PC-9 (cell line): ENCODE measurements around the gene RBM19. TPM values are rescaled to one million over a fixed set of nuclear protein-coding genes. Genes with fewer than 3 reads are reported as not detected.
"Not testable (repeated sequence)": the region's sequence is repeated elsewhere in the genome, so short reads cannot be mapped to it uniquely, and the experiment has no call there.

ENCODE experiments used
- BruUV-seq: library from RNA; stranded (reverse); fragments of 400-500 nt; replicated peaks from 2 replicates; lab custom pipeline; 2021; lab: Mats Ljungman, UMichigan
- CTCF ChIA-PET: fragments of 300-600 bp; sonication (Branson Sonifier 250); formaldehyde crosslinking; loops from one replicate; lab custom pipeline; 2022; ENCODE audit warnings: antibody characterized with exemption; lab: Charles Lee
- POLR2A ChIA-PET: fragments of 300-600 bp; sonication (Branson Sonifier 250); formaldehyde crosslinking; loops from one replicate; lab custom pipeline; 2022; ENCODE audit warnings: antibody characterized with exemption; ENCODE audit not compliant: unreplicated experiment; lab: Charles Lee
- DNase-seq, 2 experiments: peaks; one replicate each; pipeline versions ENCODE4 v3.0.0 to v3.0.0-alpha.2; 2015 to 2022; ENCODE audit warnings: mixed read lengths in 1 of 2
- H2AFZ ChIP-seq: fragments of 200-600 bp; sonication (generic); 2 replicates; pipeline ENCODE4 v1.8.1; 2017; ENCODE audit warnings: antibody characterized with exemption
- H3F3A ChIP-seq: fragments of 200-600 bp; sonication (generic); 2 replicates; pipeline ENCODE4 v1.8.1; 2017; ENCODE audit warnings: antibody characterized with exemption, mild to moderate bottlenecking, low read depth; ENCODE audit not compliant: insufficient read depth
- H3K27ac ChIP-seq: fragments of 200-600 bp; sonication (generic); 2 replicates; pipeline ENCODE4 v1.6.1; 2016; ENCODE audit warnings: mixed run types
- H3K27me3 ChIP-seq: fragments of 200-600 bp; sonication (generic); 2 replicates; pipeline ENCODE4 v1.6.1; 2016; ENCODE audit warnings: low read depth, mixed run types; ENCODE audit not compliant: insufficient read depth
- H3K36me3 ChIP-seq: fragments of 200-600 bp; sonication (generic); 2 replicates; pipeline ENCODE4 v1.6.1; 2016; ENCODE audit warnings: low read depth, mixed run types
- H3K4me1 ChIP-seq: fragments of 200-600 bp; sonication (generic); replicated peaks from 2 replicates; pipeline ENCODE4 v1.6.1; 2016; ENCODE audit warnings: mixed run types; ENCODE audit not compliant: insufficient read depth
- H3K4me2 ChIP-seq: fragments of 200-600 bp; sonication (generic); 2 replicates; pipeline ENCODE4 v1.6.1; 2017; ENCODE audit warnings: mixed run types
- H3K4me3 ChIP-seq: fragments of 200-600 bp; sonication (generic); 2 replicates; pipeline ENCODE4 v1.6.1; 2016; ENCODE audit warnings: mixed run types
- H3K79me2 ChIP-seq: fragments of 200-600 bp; sonication (generic); 2 replicates; pipeline ENCODE4 v1.6.1; 2017; ENCODE audit warnings: low read depth, mixed run types
- H3K9me2 ChIP-seq: fragments of 200-600 bp; sonication (generic); 2 replicates; pipeline ENCODE4 v1.8.1; 2017; ENCODE audit warnings: mild to moderate bottlenecking; ENCODE audit not compliant: insufficient read depth
- H3K9me3 ChIP-seq: fragments of 200-600 bp; sonication (generic); 2 replicates; pipeline ENCODE4 v1.8.1; 2016; ENCODE audit warnings: low read depth; ENCODE audit not compliant: insufficient read depth
- H4K20me1 ChIP-seq: fragments of 200-600 bp; sonication (generic); 2 replicates; pipeline ENCODE4 v1.8.1; 2017; ENCODE audit not compliant: insufficient read depth
- CTCF ChIP-seq: fragments of 200-600 bp; sonication (generic); conservative IDR thresholded peaks from 2 replicates; pipeline ENCODE4 v1.6.1; 2017; ENCODE audit warnings: mixed run types, antibody characterized with exemption, mild to moderate bottlenecking, moderate library complexity
- EZH2 ChIP-seq: fragments of 200-600 bp; sonication (generic); IDR thresholded peaks from 2 replicates; pipeline ENCODE4 v1.8.0; 2017; ENCODE audit warnings: antibody characterized with exemption, low read depth
- intact Hi-C: fragments of 100-400 bp; cut with micrococcal nuclease; formaldehyde crosslinking; loops from one replicate; pipeline ENCODE4 v1.10.0; 2022; ENCODE audit not compliant: unreplicated experiment
- total RNA-seq: library from RNA; stranded (reverse); gene quantifications from 2 replicates; pipeline ENCODE4 v1.2.3, GENCODE V29; 2021

RBM19 gene
- total RNA-seq, 1 experiment from 2014 or later, result 23.8 TPM

- TF ChIP-seq EZH2 (no peak), CTCF (no peak)
- DNase-seq, result no peak
- Histone ChIP-seq H3K4me3 (no peak overlapping the region), H3K36me3 (no peaks in the 10 kb centered on the region), H3K27ac (no peak overlapping the region), H4K20me1 (no peaks in the 10 kb centered on the region), H3K4me2 (no peak overlapping the region), H3K9me3 (no peaks in the 10 kb centered on the region), H2AFZ (no peak overlapping the region), H3K79me2 (no peaks in the 10 kb centered on the region), H3K4me1 (no peaks in the 10 kb centered on the region), H3F3A (no peaks in the 10 kb centered on the region), H3K9me2 (no peaks in the 10 kb centered on the region), H3K27me3 (peaks cover 88% of the 10 kb centered on the region)
- no TSS peak for BruUV-seq
- ChIA-PET CTCF (no interaction called here), POLR2A (no interaction called here)
- intact Hi-C loops, result no loop called here
Measured at GRCh38 chr12:114000861-114001260, 34.7 kb upstream of the RBM19 start.

- H3K27ac ChIP-seq, H3F3A ChIP-seq, BruUV-seq, H3K4me3 ChIP-seq, H3K36me3 ChIP-seq, DNase-seq, POLR2A ChIA-PET, intact Hi-C loops, H3K4me2 ChIP-seq, H3K9me2 ChIP-seq, H2AFZ ChIP-seq, CTCF ChIA-PET, H3K4me1 ChIP-seq, H3K9me3 ChIP-seq, H3K79me2 ChIP-seq, H4K20me1 ChIP-seq: not testable (repeated sequence)
- H3K27me3 ChIP-seq, result peaks cover 88% of the 10 kb centered on the region
Measured at GRCh38 chr12:114000261-114000660, 34.1 kb upstream of the RBM19 start.

GRCh38 chr12:113997365-113997764 lies 31.2 kb upstream of the RBM19 start:
- CTCF ChIA-PET, result no interaction called here
- Histone ChIP-seq H4K20me1 (no peaks in the 10 kb centered on the region), H3K4me3 (no peak overlapping the region), H2AFZ (no peak overlapping the region), H3F3A (no peaks in the 10 kb centered on the region), H3K9me2 (no peaks in the 10 kb centered on the region), H3K79me2 (no peaks in the 10 kb centered on the region), H3K36me3 (no peaks in the 10 kb centered on the region), H3K4me2 (no peak overlapping the region), H3K9me3 (no peaks in the 10 kb centered on the region), H3K4me1 (no peaks in the 10 kb centered on the region), H3K27me3 (peaks cover 91% of the 10 kb centered on the region), H3K27ac (no peak overlapping the region)
- no peak for TF ChIP-seq EZH2
- no peak for TF ChIP-seq CTCF
- BruUV-seq, result no TSS peak
- intact Hi-C loops, result no loop called here
- POLR2A ChIA-PET, result no interaction called here
- no peak for DNase-seq

GRCh38 chr12:113996026-113996425 lies 29.9 kb upstream of the RBM19 start:
- DNase-seq, result no peak
- H3K4me3 ChIP-seq, result no peak overlapping the region
- CTCF ChIA-PET, result no interaction called here
- no peak overlapping the region for H3K27ac ChIP-seq
- H3K36me3 ChIP-seq, result no peaks in the 10 kb centered on the region
- BruUV-seq, result no TSS peak
- no peaks in the 10 kb centered on the region for H3K79me2 ChIP-seq
- TF ChIP-seq CTCF (no peak), EZH2 (no peak)
- peaks cover 91% of the 10 kb centered on the region for H3K27me3 ChIP-seq
- no peaks in the 10 kb centered on the region for H3K4me1 ChIP-seq
- H3K9me3 ChIP-seq, result no peaks in the 10 kb centered on the region
- H3K4me2 ChIP-seq, result no peak overlapping the region
- H4K20me1 ChIP-seq, result no peaks in the 10 kb centered on the region
- POLR2A ChIA-PET, result no interaction called here
- intact Hi-C loops, result no loop called here
- H3F3A ChIP-seq, result no peaks in the 10 kb centered on the region
- no peaks in the 10 kb centered on the region for H3K9me2 ChIP-seq
- no peak overlapping the region for H2AFZ ChIP-seq
